ENCODE results near the gene BCL7A. TPM values are rescaled to one million over a fixed set of nuclear protein-coding genes. Genes with fewer than 3 reads are reported as not detected.

Gene BCL7A
- total RNA-seq, 1 experiment from 2014 or later: 31.6 TPM

DNA sequence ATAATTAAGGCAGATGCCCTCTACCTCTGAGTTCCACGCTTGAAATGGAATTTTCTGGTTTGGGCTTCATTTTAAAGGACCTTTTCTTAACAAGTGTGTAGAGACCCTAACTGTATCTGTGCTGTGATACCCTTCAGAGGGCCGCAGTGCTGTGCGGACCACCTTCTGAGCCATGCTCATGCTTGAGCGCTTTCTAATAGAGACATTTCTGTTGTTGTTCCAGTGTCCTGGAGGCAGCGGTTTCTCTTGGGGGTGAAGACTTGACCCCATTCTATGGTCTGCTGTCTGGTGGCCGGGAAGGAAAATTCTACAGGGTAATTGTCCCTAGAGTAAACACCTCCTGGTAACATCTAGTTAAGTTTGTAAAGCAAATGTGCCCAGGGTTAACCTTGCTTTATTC is 46.7 kb upstream of the BCL7A start:
- Histone ChIP-seq H3K4me3 (ENCODE audit: low read length) (no peak overlapping the region), H4K20me1 (ENCODE audit: low read length) (no peaks in the 10 kb centered on the region), H3F3A (ENCODE audit: low read length, unreplicated experiment) (no peaks in the 10 kb centered on the region), H2AFZ (ENCODE audit: low read length) (no peak overlapping the region), H3K79me2 (ENCODE audit: low read length) (no peaks in the 10 kb centered on the region), H3K4me2 (ENCODE audit: low read length) (no peak overlapping the region), H3K9ac (ENCODE audit: low read length) (no peak overlapping the region), H3K27ac (ENCODE audit: low read length) (no peak overlapping the region), H3K9me3 (ENCODE audit: low read length) (no peaks in the 10 kb centered on the region), H3K9me2 (replicated peaks; ENCODE audit: low read length) (no peaks in the 10 kb centered on the region), H3K4me1 (ENCODE audit: insufficient read depth, low read length) (no peaks in the 10 kb centered on the region), H3K27me3 (ENCODE audit: low read length) (no peaks in the 10 kb centered on the region), H3K36me3 (ENCODE audit: low read depth, low read length) (no peaks in the 10 kb centered on the region)
- no TSS peak for BruUV-seq (replicated peaks)
- TF ChIP-seq EZH2phosphoT487 (IDR thresholded peaks at IDR 0.05; ENCODE audit: borderline replicate concordance, low read length) (no peak), CTCF (conservative IDR thresholded peaks at IDR 0.05; ENCODE audit: low read depth, low read length) (no peak)
- ATAC-seq (no peak), DNase-seq (no peak)
- intact Hi-C loops (cut with micrococcal nuclease): no loop called here
- CTCF ChIA-PET: no interaction called here
- POLR2A ChIA-PET (ENCODE audit: unreplicated experiment): no interaction called here

GRCh38 chr12:121976950-121977349 is 44.7 kb upstream of the BCL7A start:
- H3F3A ChIP-seq (ENCODE audit: low read length, unreplicated experiment): no peaks in the 10 kb centered on the region
- H3K9ac ChIP-seq (ENCODE audit: low read length): no peak overlapping the region
- CTCF ChIA-PET: no interaction called here
- DNase-seq (no peak), ATAC-seq (no peak)
- H3K9me2 ChIP-seq (replicated peaks; ENCODE audit: low read length): no peaks in the 10 kb centered on the region
- H3K27me3 ChIP-seq (ENCODE audit: low read length): no peaks in the 10 kb centered on the region
- H3K9me3 ChIP-seq (ENCODE audit: low read length): no peaks in the 10 kb centered on the region
- H3K27ac ChIP-seq (ENCODE audit: low read length): no peak overlapping the region
- no peaks in the 10 kb centered on the region for H3K79me2 ChIP-seq (ENCODE audit: low read length)
- no peaks in the 10 kb centered on the region for H4K20me1 ChIP-seq (ENCODE audit: low read length)
- H3K4me2 ChIP-seq (ENCODE audit: low read length): no peak overlapping the region
- BruUV-seq (replicated peaks): no TSS peak
- no peak for TF ChIP-seq CTCF (conservative IDR thresholded peaks at IDR 0.05; ENCODE audit: low read depth, low read length)
- H2AFZ ChIP-seq (ENCODE audit: low read length): no peak overlapping the region
- no peak overlapping the region for H3K4me3 ChIP-seq (ENCODE audit: low read length)
- POLR2A ChIA-PET (ENCODE audit: unreplicated experiment): no interaction called here
- intact Hi-C loops (cut with micrococcal nuclease): no loop called here
- no peaks in the 10 kb centered on the region for H3K36me3 ChIP-seq (ENCODE audit: low read depth, low read length)
- no peaks in the 10 kb centered on the region for H3K4me1 ChIP-seq (ENCODE audit: insufficient read depth, low read length)

DNA sequence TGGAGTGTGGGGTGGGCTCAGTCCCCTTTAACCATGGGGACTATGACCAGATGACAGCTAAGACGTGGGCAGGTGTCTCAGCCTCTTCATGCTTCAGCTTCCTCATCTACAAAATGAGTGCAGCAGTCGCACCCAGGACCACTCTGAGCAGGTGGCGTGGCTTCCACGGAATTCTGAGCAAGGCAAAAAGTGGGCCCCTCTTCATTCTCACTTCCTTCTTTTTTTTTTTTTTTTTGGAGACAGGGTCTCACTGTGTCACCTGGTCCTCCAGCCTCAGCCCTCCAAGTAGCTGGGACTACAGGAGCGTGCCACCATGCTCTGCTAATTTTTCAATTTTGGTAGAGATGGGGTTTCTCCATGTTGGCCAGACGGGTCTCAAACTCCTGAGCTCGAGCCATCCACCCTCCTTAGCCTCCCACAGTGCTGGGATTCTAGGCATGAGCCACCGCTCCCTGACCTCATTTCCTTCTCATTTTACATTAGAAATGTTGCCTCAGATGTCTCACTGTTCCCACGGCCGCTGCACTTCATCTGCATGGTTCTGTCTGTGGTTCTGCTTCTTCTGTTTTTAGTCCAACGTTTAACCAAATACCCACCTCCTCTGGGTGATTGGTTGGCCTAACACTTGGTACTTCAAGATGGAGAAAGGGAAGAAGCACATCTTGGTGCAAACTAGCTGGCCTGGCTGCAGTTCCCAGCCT is 41.3 kb upstream of the BCL7A start:
- no peaks in the 10 kb centered on the region for H3K36me3 ChIP-seq (ENCODE audit: low read depth, low read length)
- no peaks in the 10 kb centered on the region for H3K9me2 ChIP-seq (replicated peaks; ENCODE audit: low read length)
- intact Hi-C loops (cut with micrococcal nuclease): no loop called here
- ATAC-seq (no peak), DNase-seq (no peak)
- no peak overlapping the region for H3K4me2 ChIP-seq (ENCODE audit: low read length)
- H3K79me2 ChIP-seq (ENCODE audit: low read length): no peaks in the 10 kb centered on the region
- no peaks in the 10 kb centered on the region for H3K4me1 ChIP-seq (ENCODE audit: insufficient read depth, low read length)
- no peak overlapping the region for H3K9ac ChIP-seq (ENCODE audit: low read length)
- H3K27ac ChIP-seq (ENCODE audit: low read length): no peak overlapping the region
- no peaks in the 10 kb centered on the region for H3K27me3 ChIP-seq (ENCODE audit: low read length)
- H3K9me3 ChIP-seq (ENCODE audit: low read length): no peaks in the 10 kb centered on the region
- ChIA-PET POLR2A (ENCODE audit: unreplicated experiment) (no interaction called here), CTCF (no interaction called here)
- H4K20me1 ChIP-seq (ENCODE audit: low read length): no peaks in the 10 kb centered on the region
- H3F3A ChIP-seq (ENCODE audit: low read length, unreplicated experiment): no peaks in the 10 kb centered on the region
- no TSS peak for BruUV-seq (replicated peaks)
- TF ChIP-seq EZH2 (IDR thresholded peaks at IDR 0.05; ENCODE audit: low read length, unreplicated experiment) (no peak), EZH2phosphoT487 (IDR thresholded peaks at IDR 0.05; ENCODE audit: borderline replicate concordance, low read length) (no peak), CTCF (conservative IDR thresholded peaks at IDR 0.05; ENCODE audit: low read depth, low read length) (no peak)
- no peak overlapping the region for H3K4me3 ChIP-seq (ENCODE audit: low read length)
- H2AFZ ChIP-seq (ENCODE audit: low read length): no peak overlapping the region
